Endothelial cell (in vitro differentiated cells): ENCODE measurements around the gene SND1. TPM values are rescaled to one million over a fixed set of nuclear protein-coding genes. Genes with fewer than 3 reads are reported as not detected.

Experiments
- DNase-seq: peaks from one replicate; pipeline ENCODE4 v3.0.0; 2021; ENCODE audit warnings: low spot score
- H3K27ac Mint-ChIP-seq: one replicate; pipeline ENCODE4 v1.8.0; 2021; ENCODE audit warnings: mixed read lengths, inconsistent platforms; ENCODE audit not compliant: unreplicated experiment
- H3K27me3 Mint-ChIP-seq: one replicate; pipeline ENCODE4 v1.8.0; 2021; ENCODE audit warnings: mild to moderate bottlenecking, moderate library complexity, mixed read lengths, inconsistent platforms; ENCODE audit not compliant: unreplicated experiment
- H3K36me3 Mint-ChIP-seq: one replicate; pipeline ENCODE4 v1.8.0; 2021; ENCODE audit warnings: mild to moderate bottlenecking, low read depth, mixed read lengths, inconsistent platforms; ENCODE audit not compliant: unreplicated experiment
- H3K4me1 Mint-ChIP-seq: one replicate; pipeline ENCODE4 v1.8.0; 2021; ENCODE audit warnings: mild to moderate bottlenecking, mixed read lengths, inconsistent platforms; ENCODE audit not compliant: unreplicated experiment
- H3K4me3 Mint-ChIP-seq: one replicate; pipeline ENCODE4 v1.8.0; 2021; ENCODE audit warnings: mild to moderate bottlenecking, mixed read lengths, inconsistent platforms; ENCODE audit not compliant: unreplicated experiment
- H3K9me3 Mint-ChIP-seq: one replicate; pipeline ENCODE4 v1.8.0; 2021; ENCODE audit warnings: mixed read lengths, inconsistent platforms; ENCODE audit not compliant: unreplicated experiment
- CTCF ChIP-seq: fragments of 200-600 bp; sonication (generic); IDR thresholded peaks from one replicate; pipeline ENCODE4 v1.5.0; 2021; ENCODE audit warnings: antibody characterized with exemption; ENCODE audit not compliant: unreplicated experiment
- total RNA-seq: library from RNA; stranded (reverse); fragmentation: NEBNext Ultra II Directional; extraction: Animal tissue kit (Norgen Biotek cat#: 25700); gene quantifications from one replicate; pipeline ENCODE4 v1.2.1, GENCODE V29; 2021; ENCODE audit not compliant: unreplicated experiment

SND1 gene
- total RNA-seq, 1 donor from 2014 or later, result 375 TPM

GRCh38 chr7:128076196-128076795, 424.3 kb downstream of the SND1 start:
- Mint-ChIP-seq H3K4me3 (no peak overlapping the region), H3K4me1 (peaks cover 32% of the 10 kb centered on the region), H3K36me3 (peaks cover 10% of the 10 kb centered on the region), H3K9me3 (no peaks in the 10 kb centered on the region), H3K27ac (no peak overlapping the region), H3K27me3 (peaks cover 24% of the 10 kb centered on the region)
- no peak for TF ChIP-seq CTCF
- DNase-seq, result no peak

GRCh38 chr7:128076796-128077271, 424.8 kb downstream of the SND1 start:
- Mint-ChIP-seq H3K36me3 (peaks cover 7% of the 10 kb centered on the region), H3K4me1 (peaks cover 32% of the 10 kb centered on the region), H3K4me3 (no peak overlapping the region), H3K9me3 (no peaks in the 10 kb centered on the region), H3K27me3 (peaks cover 24% of the 10 kb centered on the region), H3K27ac (no peak overlapping the region)
- DNase-seq, result no peak
- TF ChIP-seq CTCF, result no peak

- Mint-ChIP-seq H3K4me3 (no peak overlapping the region), H3K4me1 (peaks cover 26% of the 10 kb centered on the region), H3K36me3 (peaks cover 11% of the 10 kb centered on the region), H3K27ac (no peak overlapping the region), H3K27me3 (peaks cover 26% of the 10 kb centered on the region), H3K9me3 (no peaks in the 10 kb centered on the region)
- no peak for TF ChIP-seq CTCF
- no peak for DNase-seq
These were observed 426.3 kb downstream of the SND1 start for GRCh38 chr7:128078309-128078708.

GRCh38 chr7:128080169-128080568, 428.2 kb downstream of the SND1 start:
- DNase-seq, result no peak
- Mint-ChIP-seq H3K27me3 (peaks cover 28% of the 10 kb centered on the region), H3K4me3 (no peak overlapping the region), H3K4me1 (peaks cover 8% of the 10 kb centered on the region), H3K36me3 (peaks cover 15% of the 10 kb centered on the region), H3K9me3 (no peaks in the 10 kb centered on the region), H3K27ac (no peak overlapping the region)
- TF ChIP-seq CTCF, result no peak

GRCh38 chr7:128081351-128081750, 429.4 kb downstream of the SND1 start:
- H3K9me3 Mint-ChIP-seq, result no peaks in the 10 kb centered on the region
- H3K36me3 Mint-ChIP-seq, result peaks cover 23% of the 10 kb centered on the region
- no peak for DNase-seq
- H3K4me1 Mint-ChIP-seq, result no peaks in the 10 kb centered on the region
- H3K27ac Mint-ChIP-seq, result no peak overlapping the region
- no peak for TF ChIP-seq CTCF
- H3K27me3 Mint-ChIP-seq, result peaks cover 27% of the 10 kb centered on the region
- H3K4me3 Mint-ChIP-seq, result no peak overlapping the region
